ENCODE measurements around the gene ANLN. TPM values are rescaled to one million over a fixed set of nuclear protein-coding genes. Genes with fewer than 3 reads are reported as not detected.
"Not testable (repeated sequence)": the region's sequence is repeated elsewhere in the genome, so short reads cannot be mapped to it uniquely, and the experiment has no call there.

ANLN gene
- total RNA-seq, 2 experiments from 2014 or later: 52.5 to 58.3 TPM

- peaks cover 3% of the 10 kb centered on the region for H3K36me3 Mint-ChIP-seq (ENCODE audit: low read depth)
- DNase-seq (no peak), ATAC-seq (no peak)
- H3K27me3 Mint-ChIP-seq: peaks cover 2% of the 10 kb centered on the region
- peaks cover 8% of the 10 kb centered on the region for H3K4me1 Mint-ChIP-seq
- peaks cover 8% of the 10 kb centered on the region for H3K9me3 Mint-ChIP-seq (ENCODE audit: low read depth)
- no peak overlapping the region for H3K4me3 Mint-ChIP-seq
- POLR2A ChIA-PET: no interaction called here
- CTCF ChIA-PET: interaction anchor here (0.7 kb wide), 2 partner anchors 21 to 299 kb away, joined by 3 read pairs; no protein-coding TSS in a partner anchor
- intact Hi-C loops (cut with DNase I, micrococcal nuclease): no loop called here
- H3K27ac Mint-ChIP-seq: no peak overlapping the region
Observed at GRCh38 chr7:36379831-36380504, 9.7 kb upstream of the ANLN start.

GRCh38 chr7:36381056-36381455, 8.6 kb upstream of the ANLN start:
- ATAC-seq: no peak
- ChIA-PET CTCF (interaction anchor here (0.7 kb wide), 1 partner anchor 301 kb away, joined by 3 read pairs; no protein-coding TSS in a partner anchor), POLR2A (no interaction called here)
- Mint-ChIP-seq H3K4me1 (peaks cover 8% of the 10 kb centered on the region), H3K27ac (no peak overlapping the region), H3K27me3 (peaks cover 2% of the 10 kb centered on the region), H3K36me3 (ENCODE audit: low read depth) (peaks cover 3% of the 10 kb centered on the region), H3K4me3 (no peak overlapping the region), H3K9me3 (ENCODE audit: low read depth) (peaks cover 8% of the 10 kb centered on the region)
- intact Hi-C loops (cut with DNase I, micrococcal nuclease): no loop called here
- DNase-seq: no peak

- ATAC-seq; H3K27ac Mint-ChIP-seq; POLR2A ChIA-PET; DNase-seq; H3K4me3 Mint-ChIP-seq; H3K27me3 Mint-ChIP-seq; intact Hi-C loops (cut with DNase I, micrococcal nuclease); H3K4me1 Mint-ChIP-seq; H3K9me3 Mint-ChIP-seq (ENCODE audit: low read depth); CTCF ChIA-PET; H3K36me3 Mint-ChIP-seq (ENCODE audit: low read depth): not testable (repeated sequence)
Observed at GRCh38 chr7:36383284-36383683, 6.4 kb upstream of the ANLN start.

GRCh38 chr7:36385646-36386045, 4.0 kb upstream of the ANLN start:
- DNase-seq; POLR2A ChIA-PET; H3K4me1 Mint-ChIP-seq; H3K27me3 Mint-ChIP-seq; intact Hi-C loops (cut with DNase I, micrococcal nuclease); H3K27ac Mint-ChIP-seq; H3K4me3 Mint-ChIP-seq; H3K36me3 Mint-ChIP-seq (ENCODE audit: low read depth); ATAC-seq; H3K9me3 Mint-ChIP-seq (ENCODE audit: low read depth); CTCF ChIA-PET: not testable (repeated sequence)

GRCh38 chr7:36387435-36388231, 2.0 kb upstream of the ANLN start:
- ATAC-seq: no peak
- H3K9me3 Mint-ChIP-seq (ENCODE audit: low read depth): no peaks in the 10 kb centered on the region
- H3K27ac Mint-ChIP-seq: no peak overlapping the region
- peaks cover 22% of the 10 kb centered on the region for H3K4me1 Mint-ChIP-seq
- intact Hi-C loops (cut with DNase I, micrococcal nuclease): no loop called here
- H3K36me3 Mint-ChIP-seq (ENCODE audit: low read depth): peaks cover 6% of the 10 kb centered on the region
- H3K4me3 Mint-ChIP-seq: no peak overlapping the region
- ChIA-PET POLR2A (interaction anchor here (1.2 kb wide), 1 partner anchor 20 kb away, joined by 3 read pairs; a partner anchor contains a TSS), CTCF (interaction anchor here (0.7 to 1.0 kb wide), 3 partner anchors 10 to 24 kb away, joined by 3 to 4 read pairs (median 3); no protein-coding TSS in a partner anchor)
- no peak for DNase-seq
- peaks cover 6% of the 10 kb centered on the region for H3K27me3 Mint-ChIP-seq

- Mint-ChIP-seq H3K36me3 (ENCODE audit: low read depth) (peaks cover 11% of the 10 kb centered on the region), H3K27ac (no peak overlapping the region), H3K4me1 (peaks cover 24% of the 10 kb centered on the region), H3K9me3 (ENCODE audit: low read depth) (no peaks in the 10 kb centered on the region), H3K4me3 (no peak overlapping the region), H3K27me3 (peaks cover 7% of the 10 kb centered on the region)
- no peak for DNase-seq
- CTCF ChIA-PET: interaction anchor here (0.7 to 1.1 kb wide), 2 partner anchors 21 to 69 kb away, joined by 3 read pairs; no protein-coding TSS in a partner anchor
- POLR2A ChIA-PET: interaction anchor here (1.2 kb wide), 1 partner anchor 21 kb away, joined by 3 read pairs; a partner anchor contains a TSS
- ATAC-seq: no peak
- intact Hi-C loops (cut with DNase I, micrococcal nuclease): no loop called here
Observed at GRCh38 chr7:36388423-36388822, 1.2 kb upstream of the ANLN start.

GRCh38 chr7:36390199-36391090, 783 bp downstream of the ANLN start:
- CTCF ChIA-PET: interaction anchor here (1.1 to 2.6 kb wide), 2 partner anchors 9 to 23 kb away, joined by 4 to 12 read pairs; a partner anchor contains a TSS
- no peaks in the 10 kb centered on the region for H3K9me3 Mint-ChIP-seq (ENCODE audit: low read depth)
- ATAC-seq (peak; percentile 63), DNase-seq (peak; percentile 87)
- H3K36me3 Mint-ChIP-seq (ENCODE audit: low read depth): peaks cover 21% of the 10 kb centered on the region
- peak overlapping the region; percentile 83 for H3K27ac Mint-ChIP-seq
- POLR2A ChIA-PET: no interaction called here
- H3K4me3 Mint-ChIP-seq: peak overlapping the region; percentile 87
- peaks cover 26% of the 10 kb centered on the region for H3K4me1 Mint-ChIP-seq
- peaks cover 11% of the 10 kb centered on the region for H3K27me3 Mint-ChIP-seq
- intact Hi-C loops (cut with DNase I, micrococcal nuclease): loop anchor here in 1 of 2 experiments (2.0 to 5.0 kb wide), 5 partner anchors 212 to 962 kb away; no protein-coding TSS in a partner anchor

GRCh38 chr7:36391436-36392198, 2.0 kb downstream of the ANLN start:
- peak overlapping the region; percentile 87 for H3K4me3 Mint-ChIP-seq
- H3K27me3 Mint-ChIP-seq: peaks cover 11% of the 10 kb centered on the region
- H3K27ac Mint-ChIP-seq: peak overlapping the region; percentile 28
- peaks cover 30% of the 10 kb centered on the region for H3K36me3 Mint-ChIP-seq (ENCODE audit: low read depth)
- POLR2A ChIA-PET: interaction anchor here (0.6 to 0.7 kb wide), 3 partner anchors 24 to 1050 kb away, joined by 5 to 15 read pairs (median 8); a partner anchor contains a TSS
- ATAC-seq (peak; percentile 62), DNase-seq (peak; percentile 36)
- intact Hi-C loops (cut with DNase I, micrococcal nuclease): loop anchor here in 1 of 2 experiments (2.0 to 5.0 kb wide), 5 partner anchors 211 to 961 kb away; no protein-coding TSS in a partner anchor
- H3K9me3 Mint-ChIP-seq (ENCODE audit: low read depth): peaks cover 2% of the 10 kb centered on the region
- CTCF ChIA-PET: interaction anchor here (1.1 to 2.6 kb wide), 4 partner anchors 8 to 24 kb away, joined by 3 to 12 read pairs (median 4); a partner anchor contains a TSS
- peaks cover 32% of the 10 kb centered on the region for H3K4me1 Mint-ChIP-seq

- intact Hi-C loops (cut with DNase I, micrococcal nuclease): loop anchor here in 1 of 2 experiments (5.0 kb wide), 2 partner anchors 208 to 958 kb away; no protein-coding TSS in a partner anchor
Observed at GRCh38 chr7:36393826-36394225, 4.2 kb downstream of the ANLN start.

More at GRCh38 chr7:36393826-36394225, 4.2 kb downstream of the ANLN start:
- CTCF ChIA-PET: interaction anchor here (0.6 kb wide), 1 partner anchor 919 kb away, joined by 3 read pairs; no protein-coding TSS in a partner anchor
- POLR2A ChIA-PET: interaction anchor here (0.9 kb wide), 1 partner anchor 23 kb away, joined by 4 read pairs; no protein-coding TSS in a partner anchor
- Mint-ChIP-seq H3K4me1 (peaks cover 32% of the 10 kb centered on the region), H3K36me3 (ENCODE audit: low read depth) (peaks cover 46% of the 10 kb centered on the region), H3K27me3 (peaks cover 11% of the 10 kb centered on the region), H3K27ac (no peak overlapping the region), H3K4me3 (no peak overlapping the region), H3K9me3 (ENCODE audit: low read depth) (peaks cover 2% of the 10 kb centered on the region)
- ATAC-seq (no peak), DNase-seq (no peak)
